ENCODE data around the gene LRRC51. TPM values are rescaled to one million over a fixed set of nuclear protein-coding genes. Genes with fewer than 3 reads are reported as not detected.
"Not testable (repeated sequence)": the region's sequence is repeated elsewhere in the genome, so short reads cannot be mapped to it uniquely, and the experiment has no call there.

LRRC51 gene
- total RNA-seq, 4 donors from 2014 or later = 3.2 to 7.0 (median 4.5) TPM

- TF ChIP-seq CTCF (IDR thresholded peaks at IDR 0.05; ENCODE audit: low read depth) = no peak
Observed at GRCh38 chr11:72132646-72133045, 52.0 kb downstream of the LRRC51 start.

GRCh38 chr11:72135473-72135872 is 54.8 kb downstream of the LRRC51 start, which contains the start of gene FOLR3:
Gene FOLR3 (plus strand): TSS chr11:72135725. CDS start chr11:72135953, 228 bp downstream.
- TF ChIP-seq CTCF (IDR thresholded peaks at IDR 0.05; ENCODE audit: low read depth) = not testable (repeated sequence)

GRCh38 chr11:72135891-72136683 is 55.4 kb downstream of the LRRC51 start:
- no peak for TF ChIP-seq CTCF (IDR thresholded peaks at IDR 0.05; ENCODE audit: low read depth)

- no peak for TF ChIP-seq CTCF (IDR thresholded peaks at IDR 0.05; ENCODE audit: low read depth)
Observed at GRCh38 chr11:72136684-72137262, 56.1 kb downstream of the LRRC51 start.

GRCh38 chr11:72138821-72139390 is 58.3 kb downstream of the LRRC51 start:
- no peak for TF ChIP-seq CTCF (IDR thresholded peaks at IDR 0.05; ENCODE audit: low read depth)

GRCh38 chr11:72139500-72139899 is 58.9 kb downstream of the LRRC51 start:
- no peak for TF ChIP-seq CTCF (IDR thresholded peaks at IDR 0.05; ENCODE audit: low read depth)

- no peak for TF ChIP-seq CTCF (IDR thresholded peaks at IDR 0.05; ENCODE audit: low read depth)
Observed at GRCh38 chr11:72140661-72141060, 60.0 kb downstream of the LRRC51 start.

Measured in subcutaneous adipose tissue (tissue), 4 donors.